HG03342 (cell line): Measurements from ENCODE around the gene SUPT20HL2.
A peak's percentile ranks its signal among the peaks of the same experiment; 100 is the strongest.
"Not testable (repeated sequence)": the region's sequence is repeated elsewhere in the genome, so short reads cannot be mapped to it uniquely, and the experiment has no call there.

Experiments
- ATAC-seq: cut with Tn5 transposase; IDR thresholded peaks from one replicate; pipeline ENCODE4 v1.9.1; 2021; ENCODE audit warnings: mild to moderate bottlenecking, moderate library complexity; ENCODE audit not compliant: unreplicated experiment

The SUPT20HL2 gene

DNA sequence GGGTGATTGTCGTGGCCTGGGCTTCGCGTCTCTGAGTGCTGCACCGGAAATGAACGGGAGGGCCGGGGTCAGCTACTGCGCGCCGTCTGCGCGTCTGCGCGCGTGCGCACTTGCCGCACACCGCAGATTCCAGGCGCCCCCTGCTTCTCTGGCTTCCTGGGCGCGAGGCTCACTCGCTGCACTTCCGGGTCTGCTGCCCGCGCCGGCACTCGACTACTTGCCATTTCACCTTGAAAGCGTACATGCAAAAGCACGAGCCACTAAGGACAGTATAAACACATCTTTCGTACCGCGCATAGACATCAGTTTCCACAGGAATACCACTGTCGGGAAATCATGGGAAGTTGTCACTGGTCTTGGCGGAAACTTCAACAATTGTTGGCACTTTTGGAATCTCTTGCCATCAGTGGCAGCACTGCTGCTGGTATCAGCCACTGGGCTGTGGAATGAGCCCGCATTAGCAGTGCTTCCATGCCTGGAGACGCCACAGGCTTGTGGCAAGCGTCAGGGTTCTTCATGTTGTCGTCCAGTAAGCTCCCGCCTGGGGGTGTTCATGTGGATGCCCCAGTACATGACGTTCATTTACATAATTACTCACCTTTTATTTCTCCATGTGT lies at the start of gene SUPT20HL2:
Gene SUPT20HL2 (minus strand): TSS at position 51 of the 617 bp plus-strand sequence. CDS start 754 bp downstream, outside the sequence.
- ATAC-seq = no peak

DNA sequence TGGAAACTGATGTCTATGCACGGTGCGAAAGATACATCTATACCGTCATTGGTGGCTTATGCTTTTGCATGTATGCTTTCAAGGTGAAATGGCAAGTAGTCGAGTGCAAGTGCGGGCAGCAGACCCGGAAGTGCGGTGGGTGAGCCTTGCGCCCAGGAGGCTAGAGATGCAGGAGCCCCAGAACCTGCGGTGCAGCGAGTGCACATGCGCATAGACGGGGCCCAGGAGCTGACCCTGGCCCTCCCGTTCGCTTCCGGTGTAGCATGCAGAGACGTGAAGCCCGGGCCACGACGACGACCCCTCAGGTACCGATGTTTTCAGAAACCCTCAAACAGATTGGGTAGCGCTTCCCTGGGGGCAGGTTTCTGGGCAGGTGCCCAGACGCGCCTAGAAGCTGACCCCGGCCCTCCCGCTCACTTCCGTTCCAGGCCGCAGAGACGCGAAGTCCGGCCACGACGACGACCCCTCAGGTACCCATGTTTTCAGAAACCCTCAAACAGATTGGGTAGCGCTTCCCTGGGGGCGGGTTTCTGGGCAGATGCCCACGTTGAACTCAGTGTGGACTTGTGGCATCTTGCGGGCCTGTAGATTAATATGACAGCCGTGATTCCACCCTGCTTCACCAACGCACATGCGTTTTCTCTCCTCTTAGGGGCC lies 48.3 kb upstream of the SUPT20HL2 start:
- not testable (repeated sequence) for ATAC-seq

DNA sequence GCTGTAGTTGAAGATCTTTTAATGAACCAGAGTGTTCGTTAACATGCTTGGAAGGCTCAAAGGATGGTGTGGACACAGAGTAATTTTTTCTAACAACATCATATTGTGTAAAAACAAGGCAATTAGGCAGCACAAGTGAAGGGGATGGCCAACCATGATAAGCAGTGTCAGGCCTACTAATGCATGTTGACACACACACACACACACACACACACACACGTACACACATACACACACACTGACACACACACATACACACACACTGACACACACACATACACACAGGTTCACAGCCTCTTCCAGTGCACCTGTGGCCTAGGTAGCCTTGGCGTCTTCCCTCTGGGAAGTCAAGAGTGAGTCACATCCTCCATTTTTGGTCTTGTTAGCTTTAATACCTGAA lies 46.4 kb upstream of the SUPT20HL2 start, which contains the start of gene SUPT20HL1:
Gene SUPT20HL1 (plus strand): TSS at position 368 of the 400 bp plus-strand sequence. CDS start 2,122 bp downstream, outside the sequence.
- ATAC-seq = no peak

DNA sequence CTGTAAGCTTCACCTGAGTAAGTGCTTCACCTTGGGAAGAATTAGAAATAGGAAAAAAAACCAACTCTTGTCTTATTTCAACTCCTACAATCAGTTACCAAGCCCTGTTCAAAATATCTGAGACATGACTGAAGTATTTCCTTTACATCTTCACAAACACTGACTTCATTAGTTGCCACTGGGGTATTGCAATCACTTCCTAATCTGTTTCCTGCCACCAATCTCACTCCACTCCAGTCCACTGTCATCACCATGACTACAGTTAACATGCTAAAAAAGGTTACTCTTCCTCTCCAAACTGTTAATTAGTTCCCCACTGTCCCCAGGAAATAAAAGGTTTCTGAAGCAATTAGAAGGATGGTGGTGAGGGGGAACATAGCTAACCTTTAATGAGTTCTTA lies 43.2 kb upstream of the SUPT20HL2 start:
- no peak for ATAC-seq

DNA sequence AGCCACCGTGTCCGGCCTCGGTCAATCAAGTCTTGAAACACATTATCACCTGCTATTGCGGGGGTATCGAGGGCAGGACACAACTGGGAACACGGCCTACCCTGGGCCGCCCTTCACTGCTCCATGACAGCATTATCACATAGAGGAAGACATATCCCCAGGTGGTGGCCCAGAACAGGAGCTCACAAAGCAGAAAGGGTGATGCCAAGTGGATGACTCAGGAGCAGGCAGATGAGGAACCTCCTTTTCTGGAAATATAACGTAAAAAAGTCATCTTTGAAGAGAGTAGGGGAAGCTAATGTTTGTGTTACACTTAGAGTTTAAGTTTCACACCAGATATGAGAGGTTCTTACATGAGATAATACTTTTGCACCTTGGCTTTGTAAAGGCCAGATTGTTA lies 41.2 kb upstream of the SUPT20HL2 start:
- ATAC-seq = no peak

DNA sequence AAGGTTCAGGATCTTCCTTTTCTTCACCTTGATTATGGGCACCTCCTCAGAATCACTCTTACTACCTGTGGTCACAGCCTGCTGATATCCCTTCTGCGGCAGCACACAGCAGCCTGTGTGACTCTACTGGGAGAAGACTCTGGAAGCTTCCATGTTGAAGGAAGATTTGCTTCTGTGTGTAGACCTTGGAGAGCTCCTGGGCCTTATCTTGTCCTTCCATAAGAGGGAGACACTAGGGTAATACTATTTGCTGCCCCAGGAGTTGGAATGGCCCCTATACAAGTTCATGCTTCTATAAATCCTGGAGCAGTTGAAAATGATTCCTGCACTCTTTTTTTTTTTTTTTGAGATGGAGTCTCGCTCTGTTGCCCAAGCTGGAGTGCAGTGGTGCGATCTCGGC lies 36.3 kb upstream of the SUPT20HL2 start:
- ATAC-seq = no peak

DNA sequence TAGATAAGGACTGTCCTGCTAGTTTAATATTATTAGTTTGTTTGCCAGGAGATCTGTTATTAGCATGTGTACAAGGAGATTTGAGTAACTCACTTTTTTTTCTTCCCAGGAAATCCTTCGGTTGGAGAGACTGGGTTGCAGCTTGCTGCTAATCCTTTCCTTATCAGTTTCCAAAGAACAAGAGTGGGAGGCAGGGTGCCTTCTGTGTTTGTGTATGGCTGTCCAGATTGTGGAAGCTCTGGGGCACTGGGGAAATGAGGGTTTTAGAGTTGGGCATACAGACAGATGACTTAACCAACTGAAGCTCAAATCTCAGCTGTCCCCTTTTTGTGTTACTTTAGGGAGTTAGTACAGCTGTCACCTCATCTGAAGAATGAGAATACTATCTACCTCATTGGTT lies 34.0 kb upstream of the SUPT20HL2 start:
- no peak for ATAC-seq

DNA sequence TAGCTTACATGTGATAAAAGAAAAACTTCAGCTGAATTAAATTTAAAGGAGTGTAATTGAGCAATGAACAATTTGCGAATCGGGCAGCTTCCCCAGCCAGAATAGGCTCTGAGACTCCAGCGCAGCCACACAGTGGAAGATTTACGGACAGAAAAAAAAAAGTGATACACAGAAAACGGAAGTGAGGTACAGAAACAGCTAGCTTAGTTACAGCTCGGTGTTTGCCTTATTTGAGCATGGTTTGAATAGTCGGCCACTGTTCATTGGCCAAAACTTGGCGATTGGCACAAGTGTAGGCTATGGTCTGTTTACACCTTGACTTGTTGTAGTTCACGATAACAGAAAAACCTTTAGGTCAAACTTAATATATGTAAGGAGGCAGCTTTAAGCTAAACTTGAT lies 29.9 kb upstream of the SUPT20HL2 start:
- ATAC-seq = peak; percentile 89

DNA sequence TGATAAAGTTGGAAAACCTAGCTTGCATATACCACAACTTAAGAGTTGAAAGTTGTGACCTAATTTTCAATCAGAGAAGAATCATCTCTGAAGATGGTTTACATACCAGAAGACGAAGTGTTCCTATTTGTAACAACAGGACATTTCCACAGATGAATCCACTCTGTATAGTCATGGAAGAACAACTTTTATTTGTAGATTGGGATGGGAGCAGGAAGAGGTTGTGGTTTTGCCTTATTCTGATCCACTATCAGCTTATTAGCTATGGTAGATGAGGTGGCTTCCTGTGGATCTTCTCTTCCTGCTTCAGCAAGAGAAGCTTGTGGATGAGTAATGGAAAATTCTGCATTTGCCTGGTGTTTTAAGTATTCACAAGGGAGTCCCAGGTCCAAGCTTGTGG lies 27.9 kb upstream of the SUPT20HL2 start:
- ATAC-seq = no peak

DNA sequence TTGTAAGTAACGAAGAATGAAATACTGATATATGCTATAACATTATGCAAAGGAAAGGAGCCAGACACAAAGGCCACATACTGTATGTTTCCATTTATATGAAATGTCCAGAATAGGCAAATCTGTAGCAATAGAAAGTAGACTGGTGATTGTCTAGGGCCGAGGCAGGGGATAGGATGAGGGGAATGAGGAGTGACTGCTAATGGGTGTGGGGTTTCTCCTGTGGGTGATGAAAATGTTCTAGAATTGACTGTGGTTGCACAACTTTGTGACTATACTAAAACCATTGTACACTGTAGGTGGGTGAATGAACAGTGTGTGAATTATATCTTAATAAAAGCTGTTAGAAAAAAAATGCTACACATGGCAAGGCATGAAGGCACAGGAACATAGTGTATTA lies 26.6 kb upstream of the SUPT20HL2 start:
- ATAC-seq = no peak

DNA sequence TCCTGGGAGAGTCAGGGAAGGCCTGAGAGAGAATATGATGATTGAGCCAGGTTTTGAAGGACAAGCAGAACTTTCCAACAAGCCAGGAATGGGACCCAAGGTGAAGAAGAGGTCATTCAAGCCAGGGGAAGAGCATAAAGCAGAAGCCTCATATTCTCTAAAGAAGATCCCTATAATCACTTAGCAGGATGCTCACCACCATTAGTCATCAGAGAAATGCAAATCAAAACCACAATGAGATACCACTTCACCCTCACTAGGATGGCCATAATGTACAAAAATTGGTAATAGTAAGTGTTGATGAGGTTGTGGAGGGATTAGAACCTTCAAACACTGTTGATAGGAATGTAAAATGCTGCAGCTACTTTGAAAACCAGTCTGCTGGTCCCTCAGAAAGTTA lies 26.0 kb upstream of the SUPT20HL2 start:
- no peak for ATAC-seq

DNA sequence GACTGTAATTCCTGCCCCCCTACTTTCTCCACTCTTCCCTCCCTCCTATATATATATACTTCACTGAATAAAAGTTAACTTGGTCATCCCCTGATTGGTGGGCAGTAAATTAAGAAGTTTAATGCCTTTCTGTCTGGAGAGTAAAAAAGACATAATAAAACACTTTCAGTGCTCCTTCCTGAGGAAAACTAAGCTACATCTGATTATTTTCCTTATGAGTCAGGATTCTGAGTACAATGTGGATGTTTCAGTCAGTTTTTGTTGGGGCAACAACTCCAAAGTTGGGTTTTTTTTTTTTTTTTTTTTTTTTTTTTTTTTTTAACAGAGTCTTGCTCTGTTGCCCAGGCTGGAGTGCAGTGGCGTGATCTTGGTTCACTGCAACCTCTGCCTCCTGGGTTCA lies 22.0 kb upstream of the SUPT20HL2 start:
- no peak for ATAC-seq

DNA sequence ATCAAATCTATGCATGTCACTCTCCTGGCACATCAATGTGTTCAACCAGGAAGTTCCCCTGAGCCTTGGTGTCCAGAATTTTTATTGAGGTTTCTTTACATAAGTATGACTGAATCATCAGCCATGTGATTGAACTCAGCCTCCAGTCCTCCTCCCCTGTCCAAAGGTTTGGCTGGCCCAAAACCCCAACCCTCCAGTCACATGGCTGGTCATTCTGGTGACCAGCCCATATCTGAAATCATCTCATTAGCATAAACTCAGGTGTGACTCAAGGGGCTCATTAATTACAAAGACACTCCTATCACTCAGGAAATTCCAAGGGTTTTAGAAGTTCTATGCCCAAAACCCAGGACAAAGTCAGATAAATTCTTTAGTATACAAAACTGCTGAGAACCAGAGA lies 20.6 kb upstream of the SUPT20HL2 start:
- ATAC-seq = no peak

DNA sequence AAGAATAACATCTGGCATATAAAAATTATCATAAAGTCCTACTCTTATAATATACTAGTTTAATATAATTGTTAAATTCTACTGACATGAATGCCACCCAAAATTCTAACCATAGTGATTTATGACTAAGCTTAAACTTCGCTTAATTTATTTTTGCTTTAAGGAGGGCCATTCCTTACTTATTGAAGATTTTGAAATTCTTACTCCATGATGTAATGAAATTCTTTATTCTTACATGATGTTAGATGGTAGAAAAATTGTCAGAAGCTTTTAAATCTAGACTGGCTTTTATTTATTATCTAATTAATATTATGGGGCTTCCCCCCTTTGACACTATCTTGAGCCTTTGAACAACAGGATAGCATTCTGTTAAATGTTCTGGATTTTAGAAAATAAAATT lies 19.5 kb upstream of the SUPT20HL2 start:
- ATAC-seq = no peak

DNA sequence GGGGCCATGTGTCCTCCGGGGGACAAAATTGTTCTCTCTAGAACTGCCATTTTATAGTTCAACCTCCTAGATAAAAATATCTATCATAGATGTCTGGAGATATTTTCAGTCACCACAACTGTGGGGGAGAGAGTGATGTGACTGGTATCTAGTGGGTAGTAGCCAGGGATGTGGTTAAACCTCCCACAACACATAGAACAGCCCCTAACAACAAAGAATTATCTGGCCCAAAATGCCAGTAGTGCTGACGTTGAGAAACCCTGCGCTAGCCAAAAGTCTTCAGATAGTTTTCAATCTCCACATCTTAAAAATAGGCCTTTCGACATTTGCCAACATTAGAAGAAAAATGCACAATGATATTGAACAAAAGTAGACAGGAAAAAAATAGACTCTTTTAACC lies 19.0 kb upstream of the SUPT20HL2 start:
- ATAC-seq = no peak

DNA sequence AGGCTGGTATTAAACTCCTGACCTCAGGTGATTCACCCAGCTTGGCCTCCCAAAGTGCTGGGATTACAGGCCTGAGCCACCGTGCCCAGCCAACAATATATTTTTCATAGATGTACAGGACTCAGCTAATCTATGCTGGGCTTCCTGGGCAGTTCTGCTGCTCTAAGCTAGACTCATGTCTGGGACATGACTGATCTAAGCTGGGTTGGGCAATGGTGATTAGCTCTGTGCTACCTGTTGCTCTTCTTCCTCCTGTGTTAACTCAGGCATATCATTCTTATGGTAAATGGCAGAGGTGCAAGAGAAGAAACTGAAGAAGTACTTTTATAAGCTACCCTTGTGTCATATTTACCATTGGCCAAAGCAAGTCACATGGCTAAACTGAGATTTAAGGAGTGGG lies 11.4 kb upstream of the SUPT20HL2 start:
- ATAC-seq = no peak

DNA sequence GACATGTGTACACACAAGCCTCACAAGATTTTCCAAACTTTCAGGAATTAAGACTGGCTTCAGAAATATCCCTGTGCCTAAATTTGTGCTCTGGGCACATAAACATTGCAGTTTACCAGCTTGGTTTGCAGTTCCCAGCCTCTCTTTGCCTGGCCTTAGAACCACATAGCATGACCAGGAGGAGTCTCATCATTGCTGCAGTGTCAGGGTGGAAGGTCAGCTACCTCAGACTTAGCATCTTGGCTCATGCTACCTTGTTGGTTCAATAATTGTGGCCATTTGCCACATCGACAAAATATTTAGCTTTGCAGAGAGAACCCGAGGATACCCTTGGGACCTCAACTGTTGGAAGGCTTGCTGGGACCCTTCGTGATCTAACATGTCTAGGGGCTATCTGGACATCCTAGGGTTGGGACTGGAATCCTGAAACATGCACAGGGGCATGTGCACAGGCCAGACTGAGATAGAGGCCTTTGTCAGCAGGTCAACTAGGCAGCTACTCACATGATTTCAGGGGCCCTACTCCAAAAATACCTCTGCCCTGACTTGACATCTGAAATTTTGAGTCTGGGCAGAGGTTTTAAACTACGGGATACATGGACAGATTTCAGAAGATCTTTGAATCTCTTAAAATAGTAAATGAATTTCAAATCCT lies 8.0 kb upstream of the SUPT20HL2 start:
- no peak for ATAC-seq

DNA sequence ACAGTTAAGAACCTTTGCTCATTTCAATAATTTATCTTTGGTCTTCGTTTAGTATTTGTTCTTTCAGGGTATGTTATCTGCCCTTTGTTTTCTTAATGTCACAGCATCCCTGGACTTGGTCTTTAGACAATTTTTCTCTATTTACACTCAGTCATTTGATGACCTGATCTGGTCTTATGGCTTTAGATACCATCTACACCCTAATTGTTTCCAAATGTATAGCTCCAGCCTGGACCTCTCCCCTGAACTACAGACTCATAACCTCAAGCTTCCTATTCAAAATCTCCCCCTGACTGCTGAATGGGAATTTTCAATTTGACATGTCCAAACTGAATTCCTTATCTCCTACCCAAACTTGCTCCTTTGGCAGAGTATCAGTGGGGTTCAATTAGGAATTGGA lies 3.7 kb upstream of the SUPT20HL2 start:
- no peak for ATAC-seq

DNA sequence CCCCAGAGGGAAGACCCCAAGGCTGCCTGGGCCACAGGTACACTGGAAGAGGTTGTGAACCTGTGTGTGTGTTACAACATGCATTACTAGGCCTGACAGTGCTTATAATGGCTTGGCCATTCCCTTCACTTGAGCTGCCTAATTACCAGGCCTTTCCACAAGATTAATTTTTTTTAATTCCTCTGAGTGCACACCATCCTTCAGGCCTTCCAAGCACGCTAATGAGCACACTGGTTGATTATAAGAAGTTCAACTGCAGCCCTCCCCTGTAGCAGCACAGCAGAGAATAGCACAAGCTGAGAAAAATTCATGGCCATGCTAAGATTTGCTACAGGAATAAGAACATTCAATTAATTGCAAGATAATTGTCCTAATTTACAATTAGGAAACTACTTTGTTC lies 2.2 kb upstream of the SUPT20HL2 start:
- ATAC-seq = no peak

DNA sequence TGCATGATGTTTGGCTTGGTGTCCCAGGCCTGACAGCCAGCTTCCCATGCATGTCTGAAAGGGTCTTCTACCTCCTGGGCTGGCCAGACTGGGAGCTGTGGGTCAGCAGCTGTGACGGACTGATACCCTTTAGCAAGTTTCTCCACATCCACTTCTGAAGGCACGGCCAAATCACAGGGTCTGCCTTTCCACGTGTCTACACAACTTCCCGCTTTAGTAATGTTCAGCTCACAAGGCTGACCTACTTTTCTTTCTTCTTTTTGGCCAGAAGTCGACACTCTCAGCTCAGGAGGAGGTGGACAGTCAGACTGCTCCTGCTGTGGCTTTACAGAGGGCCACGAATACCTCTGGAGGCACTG lies 1.6 kb downstream of the SUPT20HL2 start:
- not testable (repeated sequence) for ATAC-seq

DNA sequence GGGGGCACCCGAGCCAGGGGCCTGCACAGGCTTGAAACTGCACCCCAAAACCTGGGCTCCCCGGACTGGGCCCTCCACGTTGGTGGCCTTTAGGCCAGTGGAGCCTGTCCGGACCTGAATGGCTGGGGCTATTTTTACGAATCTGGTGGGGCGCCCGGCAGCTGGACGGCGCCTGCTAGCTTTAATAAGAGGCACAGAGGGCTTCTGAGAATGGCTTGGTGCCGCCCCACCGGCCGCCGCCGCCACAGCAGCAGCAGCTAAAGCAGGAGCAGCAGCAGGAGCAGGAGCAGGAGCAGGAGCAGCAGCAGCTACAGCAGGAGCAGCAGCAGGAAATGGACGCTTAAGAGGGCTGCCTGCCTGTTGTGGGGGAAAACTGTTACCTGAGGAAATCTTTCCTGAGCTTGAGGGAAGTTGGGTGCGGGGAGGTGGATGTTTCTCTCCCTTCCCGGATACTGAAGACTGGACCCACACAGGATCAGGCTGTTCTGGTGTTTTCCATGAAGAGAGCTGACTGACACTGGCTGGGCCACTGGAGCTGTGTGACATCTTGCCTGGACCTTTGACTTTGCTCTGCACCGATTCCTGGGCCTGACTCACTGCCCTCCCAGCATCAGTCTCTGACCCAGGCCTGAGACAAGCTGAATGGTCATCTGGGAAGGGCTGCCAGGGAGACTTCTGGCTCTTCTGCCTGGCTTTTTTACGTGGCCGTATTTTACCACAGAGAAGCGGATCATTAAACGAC lies 2.2 kb downstream of the SUPT20HL2 start:
- ATAC-seq = not testable (repeated sequence)

DNA sequence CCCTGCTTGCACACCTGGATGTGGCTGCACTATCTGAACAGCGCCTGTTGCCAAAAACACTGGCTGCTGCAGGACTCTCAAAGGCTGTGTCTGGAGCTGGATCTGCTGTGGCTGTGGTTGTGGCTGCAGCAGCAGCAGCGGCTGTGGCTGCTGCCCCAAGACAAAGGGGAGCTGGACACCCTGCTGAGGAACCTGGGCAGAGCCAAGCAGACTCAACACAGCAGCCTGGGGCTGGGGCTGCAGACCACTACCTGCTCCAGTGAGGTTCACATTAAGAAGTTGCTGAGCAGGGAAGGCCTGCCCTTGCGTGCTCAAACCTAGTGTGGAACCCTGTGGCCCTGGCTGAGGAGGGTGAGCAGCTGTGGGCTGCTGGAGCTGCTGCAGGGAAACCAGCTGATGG lies 3.0 kb downstream of the SUPT20HL2 start:
- ATAC-seq = not testable (repeated sequence)
